PFSK-1 (cell line): Measurements from ENCODE around the gene FAM120AOS.

ENCODE experiments used
- FOXP2 ChIP-seq: optimal IDR thresholded peaks from 2 replicates; pipeline ENCODE3; 2011; ENCODE audit warnings: borderline replicate concordance, control low read depth, inconsistent platforms; ENCODE audit not compliant: insufficient read depth; ENCODE audit errors: extremely low read length, extremely low read depth
- POLR2AphosphoS5 ChIP-seq: IDR thresholded peaks from 2 replicates; pipeline ENCODE4 v1.6.1; 2012; ENCODE audit warnings: low read depth, mild to moderate bottlenecking, control low read depth, low read length, moderate library complexity
- REST ChIP-seq, 2 experiments: IDR thresholded peaks; 2 replicates each; pipeline versions ENCODE4 v1.6.1 to v1.8.0; 2011 to 2012; ENCODE audit warnings: low read depth in 2 of 2, low read length in 2 of 2, control low read depth in 1 of 2, inconsistent platforms in 1 of 2, mild to moderate bottlenecking in 1 of 2, moderate library complexity in 1 of 2; ENCODE audit not compliant: insufficient read depth in 1 of 2
- SIN3A ChIP-seq: IDR thresholded peaks from 2 replicates; pipeline ENCODE4 v1.6.1; 2012; ENCODE audit warnings: mild to moderate bottlenecking, low read length, moderate library complexity, borderline replicate concordance; ENCODE audit not compliant: insufficient read depth
- TAF1 ChIP-seq: IDR thresholded peaks from 2 replicates; pipeline ENCODE4 v1.6.1; 2012; ENCODE audit warnings: low read length, control low read depth, borderline replicate concordance; ENCODE audit not compliant: insufficient read depth

FAM120AOS gene

GRCh38 chr9:93491593-93492232, 38.3 kb upstream of the FAM120AOS start:
- no peak for TF ChIP-seq REST (IDR thresholded peaks at IDR 0.05; ENCODE audit: insufficient read depth in 1 of 2, low read depth in 2 of 2, low read length in 2 of 2)
- TF ChIP-seq TAF1 = no peak
- TF ChIP-seq FOXP2 = no peak
- no peak for TF ChIP-seq POLR2AphosphoS5
- TF ChIP-seq SIN3A = no peak

GRCh38 chr9:93488244-93488643, 34.9 kb upstream of the FAM120AOS start:
- TF ChIP-seq TAF1 = no peak
- TF ChIP-seq SIN3A = no peak
- TF ChIP-seq POLR2AphosphoS5 = no peak
- no peak for TF ChIP-seq REST (IDR thresholded peaks at IDR 0.05; ENCODE audit: insufficient read depth in 1 of 2, low read depth in 2 of 2, low read length in 2 of 2)
- no peak for TF ChIP-seq FOXP2

GRCh38 chr9:93486268-93486667, 32.9 kb upstream of the FAM120AOS start:
- TF ChIP-seq TAF1 (no peak), FOXP2 (no peak), POLR2AphosphoS5 (no peak), SIN3A (no peak), REST (IDR thresholded peaks at IDR 0.05; ENCODE audit: insufficient read depth in 1 of 2, low read depth in 2 of 2, low read length in 2 of 2) (no peak)

- no peak for TF ChIP-seq FOXP2
- no peak for TF ChIP-seq REST (IDR thresholded peaks at IDR 0.05; ENCODE audit: insufficient read depth in 1 of 2, low read depth in 2 of 2, low read length in 2 of 2)
These were observed 30.1 kb upstream of the FAM120AOS start for GRCh38 chr9:93483497-93483896.

GRCh38 chr9:93480728-93481324, 27.4 kb upstream of the FAM120AOS start:
- TF ChIP-seq POLR2AphosphoS5 = no peak
- TF ChIP-seq TAF1 = no peak
- no peak for TF ChIP-seq SIN3A
- TF ChIP-seq REST (IDR thresholded peaks at IDR 0.05; ENCODE audit: insufficient read depth in 1 of 2, low read depth in 2 of 2, low read length in 2 of 2) = no peak
- TF ChIP-seq FOXP2 = no peak
